Esophagus squamous epithelium (tissue), 5 donors: Measurements from ENCODE around the gene RASGRP1. TPM values are rescaled to one million over a fixed set of nuclear protein-coding genes. Genes with fewer than 3 reads are reported as not detected.

ENCODE experiments used
- DNase-seq: peaks from one replicate; lab custom pipeline; 2025; lab: John Stamatoyannopoulos, UW
- H3K27ac ChIP-seq, 4 donors: fragments of 200-600 bp; sonication (generic); one replicate each; pipeline ENCODE4 v1.5.1; 2016 to 2019; ENCODE audit warnings: mild to moderate bottlenecking in 1 of 4
- H3K27me3 ChIP-seq, 4 donors: fragments of 200-600 bp; sonication (generic); 1 replicate in 3 of 4; 2 replicates in 1 of 4; pipeline versions ENCODE4 v1.5.1 to v1.6.0; 2017 to 2021; ENCODE audit warnings: antibody characterized with exemption in 1 of 4
- H3K36me3 ChIP-seq, 3 donors: fragments of 200-600 bp; sonication (generic); one replicate each; pipeline ENCODE4 v1.5.1; 2016 to 2019
- H3K4me1 ChIP-seq, 3 donors: fragments of 200-600 bp; sonication (generic); one replicate each; pipeline ENCODE4 v1.5.1; 2017 to 2019
- H3K4me3 ChIP-seq, 4 donors: fragments of 200-600 bp; sonication (generic); 1 replicate in 3 of 4; 2 replicates in 1 of 4; pipeline ENCODE4 v1.5.1; 2016 to 2019; ENCODE audit warnings: mild to moderate bottlenecking in 2 of 4, moderate library complexity in 1 of 4
- H3K9me3 ChIP-seq, 3 donors: fragments of 200-600 bp; sonication (generic); one replicate each; pipeline ENCODE4 v1.5.1; 2016 to 2019
- CTCF ChIP-seq, 6 experiments: fragments of 450-650 bp in 4 of 6; fragments of 200-600 bp in 2 of 6; sonication (generic) in 2 of 6; IDR thresholded peaks; one replicate each; pipeline ENCODE4 v1.5.1; 2016 to 2019; ENCODE audit warnings: antibody characterized with exemption in 6 of 6, mild to moderate bottlenecking in 4 of 6, moderate library complexity in 4 of 6
- POLR2A ChIP-seq, 4 donors: fragments of 450-650 bp; IDR thresholded peaks; one replicate each; pipeline ENCODE4 v1.6.1; 2017; ENCODE audit warnings: antibody characterized with exemption in 4 of 4, mild to moderate bottlenecking in 4 of 4, moderate library complexity in 3 of 4
- WGBS, 2 donors: methylation state at CpG; one replicate each; pipeline ENCODE4 v1.1.5; 2018; 5-methylcytosine and 5-hydroxymethylcytosine counted together
- intact Hi-C: fragments of 100-400 bp; cut with DNase I; formaldehyde crosslinking; loops from one replicate; pipeline ENCODE4 v1.15.0; 2022
- total RNA-seq, 4 donors: library from RNA; depleted of rRNA; stranded (reverse); fragments of >200 nt; gene quantifications; one replicate each; pipeline ENCODE4 v1.1.0, GENCODE V29; 2016
- donor health status: DM: yes; HTN: yes; CAD: no.

The RASGRP1 gene
- total RNA-seq, 4 donors from 2014 or later: 9.2 to 16.0 (median 12.2) TPM

GRCh38 chr15:38540510-38540909 is 24.1 kb downstream of the RASGRP1 start:
- Histone ChIP-seq H3K27me3 (no peaks in the 10 kb centered on the region), H3K36me3 (no peaks in the 10 kb centered on the region), H3K4me3 (no peak overlapping the region), H3K27ac (no peak overlapping the region), H3K4me1 (peaks cover 0 to 6% (median 0%) of the 10 kb centered on the region in 3 donors), H3K9me3 (no peaks in the 10 kb centered on the region)
- TF ChIP-seq CTCF (IDR thresholded peaks at IDR 0.05) (no peak), POLR2A (IDR thresholded peaks at IDR 0.05) (no peak)
- 69 to 77% methylated on average over 1 of the region's 1 CpG for WGBS, 2 donors
- DNase-seq: no peak
- intact Hi-C loops: no loop called here

- TF ChIP-seq CTCF (IDR thresholded peaks at IDR 0.05) (no peak), POLR2A (IDR thresholded peaks at IDR 0.05) (no peak)
- Histone ChIP-seq H3K4me1 (peaks cover 0 to 14% (median 0%) of the 10 kb centered on the region in 3 donors), H3K36me3 (no peaks in the 10 kb centered on the region), H3K27ac (no peak overlapping the region), H3K9me3 (no peaks in the 10 kb centered on the region), H3K27me3 (no peaks in the 10 kb centered on the region), H3K4me3 (no peak overlapping the region)
- intact Hi-C loops: no loop called here
- DNase-seq: no peak
These were observed 25.6 kb downstream of the RASGRP1 start for GRCh38 chr15:38539008-38539343.

GRCh38 chr15:38538328-38539007 is 26.1 kb downstream of the RASGRP1 start:
- TF ChIP-seq CTCF (IDR thresholded peaks at IDR 0.05): no peak
- no peak for TF ChIP-seq POLR2A (IDR thresholded peaks at IDR 0.05)
- Histone ChIP-seq H3K4me1 (peaks cover 0 to 14% (median 0%) of the 10 kb centered on the region in 3 donors), H3K27ac (no peak overlapping the region), H3K4me3 (no peak overlapping the region), H3K36me3 (no peaks in the 10 kb centered on the region), H3K9me3 (no peaks in the 10 kb centered on the region), H3K27me3 (no peaks in the 10 kb centered on the region)
- intact Hi-C loops: no loop called here
- 89 to 91% methylated on average over 7 to 8 of the region's 8 CpGs for whole genome bisulfite sequencing, 2 donors
- DNase-seq: no peak

- WGBS, 2 donors: 65 to 68% methylated on average over 3 of the region's 3 CpGs
- intact Hi-C loops: no loop called here
- TF ChIP-seq POLR2A (IDR thresholded peaks at IDR 0.05) (no peak), CTCF (IDR thresholded peaks at IDR 0.05) (no peak)
- no peak for DNase-seq
- no peaks in the 10 kb centered on the region for H3K27me3 ChIP-seq
- no peaks in the 10 kb centered on the region for H3K9me3 ChIP-seq
- no peak overlapping the region for H3K4me3 ChIP-seq
- no peak overlapping the region for H3K27ac ChIP-seq
- H3K36me3 ChIP-seq: no peaks in the 10 kb centered on the region
- H3K4me1 ChIP-seq: peaks cover 0 to 21% (median 0%) of the 10 kb centered on the region in 3 donors
These were observed 28.4 kb downstream of the RASGRP1 start for GRCh38 chr15:38536201-38536676.

GRCh38 chr15:38535491-38536200 is 29.0 kb downstream of the RASGRP1 start:
- H3K27me3 ChIP-seq: no peaks in the 10 kb centered on the region
- intact Hi-C loops: no loop called here
- H3K4me1 ChIP-seq: peaks cover 0 to 27% (median 0%) of the 10 kb centered on the region in 3 donors
- DNase-seq: no peak
- H3K36me3 ChIP-seq: no peaks in the 10 kb centered on the region
- 76 to 91% methylated on average over 8 of the region's 8 CpGs for WGBS, 2 donors
- no peak overlapping the region for H3K4me3 ChIP-seq
- H3K27ac ChIP-seq: no peak overlapping the region
- TF ChIP-seq POLR2A (IDR thresholded peaks at IDR 0.05) (no peak), CTCF (IDR thresholded peaks at IDR 0.05) (no peak)
- H3K9me3 ChIP-seq: no peaks in the 10 kb centered on the region
